Liver (tissue), 3 donors: Measurements from ENCODE around the gene PITPNM1.

Source experiments
- CTCF ChIP-seq: fragments of 150-350 bp; IDR thresholded peaks from 2 replicates; pipeline ENCODE4 v1.5.1; 2017; ENCODE audit warnings: improper control_type of control experiment, low read depth, low read length; ENCODE audit not compliant: missing input control
- RAD21 ChIP-seq, 2 donors: IDR thresholded peaks; 2 replicates each; pipeline ENCODE4 v1.6.1; 2016; ENCODE audit warnings: antibody characterized with exemption in 2 of 2, mild to moderate bottlenecking in 2 of 2
- REST ChIP-seq: IDR thresholded peaks from 2 replicates; pipeline ENCODE4 v1.6.1; 2016; ENCODE audit warnings: antibody characterized with exemption, mild to moderate bottlenecking
- RXRA ChIP-seq, 2 donors: IDR thresholded peaks; 2 replicates each; pipeline ENCODE4 v1.6.1; 2017 to 2018; ENCODE audit warnings: antibody characterized with exemption in 2 of 2, mild to moderate bottlenecking in 1 of 2
- SP1 ChIP-seq: IDR thresholded peaks from 2 replicates; pipeline ENCODE4 v1.6.1; 2018; ENCODE audit warnings: antibody characterized with exemption, mild to moderate bottlenecking
- TAF1 ChIP-seq: conservative IDR thresholded peaks from 2 replicates; pipeline ENCODE4 v1.6.1; 2016; ENCODE audit warnings: antibody characterized with exemption, mild to moderate bottlenecking
- ZBTB33 ChIP-seq: IDR thresholded peaks from 2 replicates; pipeline ENCODE4 v1.6.1; 2016; ENCODE audit warnings: antibody characterized with exemption
- donor health status: healthy.
- donor health status: healthy.

GRCh38 chr11:67530282-67530592 is 25.1 kb upstream of the PITPNM1 start:
- TF ChIP-seq RAD21 (IDR thresholded peaks at IDR 0.05), result no peak
- no peak for TF ChIP-seq ZBTB33
- no peak for TF ChIP-seq CTCF
- TF ChIP-seq RXRA (IDR thresholded peaks at IDR 0.05), result no peak
- TF ChIP-seq TAF1, result no peak
- TF ChIP-seq REST, result no peak
- TF ChIP-seq SP1, result no peak
